HTR-8/SVneo (cell line): ENCODE results near the gene ANAPC16.
A peak's percentile ranks its signal among the peaks of the same experiment; 100 is the strongest.
"Not testable (repeated sequence)": the region's sequence is repeated elsewhere in the genome, so short reads cannot be mapped to it uniquely, and the experiment has no call there.

Experiments
- DNase-seq: peaks from one replicate; pipeline ENCODE4 v3.0.0; 2011; ENCODE audit warnings: low spot score, mixed read lengths; ENCODE audit not compliant: insufficient read length
- FAIRE-seq: peaks from 2 replicates; lab custom pipeline; 2011; peaks lifted over from hg19 to GRCh38; lab: Jason Lieb, UNC

The ANAPC16 gene

DNA sequence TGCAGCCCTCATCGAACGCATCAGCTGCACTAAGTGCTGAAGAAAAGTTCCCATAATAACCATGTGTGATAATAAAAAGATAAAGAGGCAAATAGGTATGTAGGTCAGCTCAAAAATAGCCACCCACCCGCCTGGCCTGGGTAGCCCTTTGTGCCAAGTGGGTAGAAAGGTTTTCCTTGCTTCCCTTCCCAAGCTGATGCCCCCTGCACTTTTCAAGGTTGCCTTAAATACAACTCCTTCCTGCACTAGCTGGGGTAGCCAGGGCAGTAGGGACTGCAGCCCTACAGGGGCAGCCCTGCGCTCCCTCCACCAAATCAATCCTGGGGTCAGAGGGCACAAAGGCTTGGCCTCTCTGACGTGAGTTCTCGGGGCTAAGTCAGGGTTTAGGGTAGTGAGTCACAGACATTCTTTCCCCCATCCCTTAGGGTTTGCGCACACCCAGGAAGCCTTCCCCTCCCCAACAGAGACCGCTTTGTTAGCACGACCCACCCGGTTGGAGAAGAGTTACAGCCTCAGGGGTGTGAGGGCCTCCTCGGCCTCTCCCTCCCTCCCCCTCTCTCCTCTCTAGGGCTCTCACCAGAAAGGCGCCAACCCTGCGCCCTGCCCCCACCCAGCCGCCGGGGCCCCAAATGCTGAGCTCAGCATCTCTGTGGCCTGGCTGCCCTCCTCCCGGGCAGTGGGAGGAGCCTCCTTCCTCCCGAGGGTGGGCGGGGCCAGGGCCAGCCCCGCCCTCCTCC lies 44.6 kb downstream of the ANAPC16 start:
- FAIRE-seq = peak; percentile 91
- DNase-seq = no peak

GRCh38 chr10:72260976-72261783 lies 45.4 kb downstream of the ANAPC16 start:
- FAIRE-seq (no peak), DNase-seq (peak; percentile 88)

DNA sequence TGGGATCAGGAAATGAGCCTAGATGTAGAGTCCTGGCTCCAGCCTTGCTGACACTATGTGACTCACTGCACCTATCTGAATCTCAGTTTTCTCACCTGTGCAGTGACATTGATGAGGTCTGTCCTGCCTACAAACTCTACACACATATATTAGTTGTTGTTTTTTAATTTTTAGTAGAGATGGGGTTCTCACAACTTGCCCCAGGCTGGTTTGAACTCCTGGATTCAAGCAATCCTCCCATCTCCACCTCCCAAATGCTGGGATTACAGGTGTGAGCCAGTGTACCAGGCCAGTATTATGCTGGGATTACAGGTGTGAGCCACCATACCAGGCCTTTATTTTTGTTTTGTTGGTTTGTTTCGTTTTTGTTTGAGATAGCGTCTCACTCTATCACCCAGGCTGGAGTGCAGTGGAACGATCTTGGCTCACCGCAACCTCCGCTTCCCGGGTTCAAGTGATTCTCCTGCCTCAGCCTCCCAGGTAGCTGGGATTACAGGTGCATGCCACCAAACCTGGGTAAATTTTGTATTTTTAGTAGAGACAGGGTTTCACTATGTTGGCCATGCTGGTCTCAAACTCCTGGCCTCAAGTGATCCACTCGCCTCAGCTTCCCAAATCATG lies 46.1 kb downstream of the ANAPC16 start:
- DNase-seq (no peak), FAIRE-seq (no peak)

GRCh38 chr10:72263613-72264241 lies 47.9 kb downstream of the ANAPC16 start:
- FAIRE-seq (no peak), DNase-seq (no peak)

DNA sequence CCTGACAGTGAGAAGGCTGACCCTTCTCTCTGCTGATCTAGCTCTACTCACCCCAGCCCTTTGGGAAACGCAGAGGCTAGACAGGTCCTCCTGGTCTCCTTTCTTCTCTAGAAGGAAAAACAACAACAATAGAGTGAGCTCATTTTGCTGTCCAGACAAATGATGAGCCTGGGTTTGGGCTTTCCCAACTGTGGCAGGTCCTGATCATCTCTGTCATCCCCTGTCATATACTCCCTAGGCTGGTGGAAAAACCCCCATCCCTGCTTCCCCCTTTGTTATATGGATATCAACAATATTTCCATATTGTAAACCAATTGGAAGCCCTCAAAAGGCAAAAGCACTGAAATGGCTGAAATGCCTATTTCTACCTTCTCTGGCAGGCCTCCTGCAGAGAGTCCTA lies 48.7 kb downstream of the ANAPC16 start:
- no peak for FAIRE-seq
- DNase-seq = no peak

- DNase-seq (no peak), FAIRE-seq (no peak)
Measured at GRCh38 chr10:72265508-72265907, 49.7 kb downstream of the ANAPC16 start.

- FAIRE-seq = no peak
- DNase-seq = no peak
Measured at GRCh38 chr10:72265990-72266865, 50.4 kb downstream of the ANAPC16 start.

- DNase-seq (no peak), FAIRE-seq (no peak)
Measured at GRCh38 chr10:72267381-72267780, 51.6 kb downstream of the ANAPC16 start.

- no peak for DNase-seq
- FAIRE-seq = no peak
Measured at GRCh38 chr10:72267819-72268399, 52.1 kb downstream of the ANAPC16 start.

GRCh38 chr10:72268475-72269200 lies 52.8 kb downstream of the ANAPC16 start:
- not testable (repeated sequence) for FAIRE-seq, DNase-seq

- no peak for FAIRE-seq
- DNase-seq = no peak
Measured at GRCh38 chr10:72270607-72271281, 54.9 kb downstream of the ANAPC16 start.

DNA sequence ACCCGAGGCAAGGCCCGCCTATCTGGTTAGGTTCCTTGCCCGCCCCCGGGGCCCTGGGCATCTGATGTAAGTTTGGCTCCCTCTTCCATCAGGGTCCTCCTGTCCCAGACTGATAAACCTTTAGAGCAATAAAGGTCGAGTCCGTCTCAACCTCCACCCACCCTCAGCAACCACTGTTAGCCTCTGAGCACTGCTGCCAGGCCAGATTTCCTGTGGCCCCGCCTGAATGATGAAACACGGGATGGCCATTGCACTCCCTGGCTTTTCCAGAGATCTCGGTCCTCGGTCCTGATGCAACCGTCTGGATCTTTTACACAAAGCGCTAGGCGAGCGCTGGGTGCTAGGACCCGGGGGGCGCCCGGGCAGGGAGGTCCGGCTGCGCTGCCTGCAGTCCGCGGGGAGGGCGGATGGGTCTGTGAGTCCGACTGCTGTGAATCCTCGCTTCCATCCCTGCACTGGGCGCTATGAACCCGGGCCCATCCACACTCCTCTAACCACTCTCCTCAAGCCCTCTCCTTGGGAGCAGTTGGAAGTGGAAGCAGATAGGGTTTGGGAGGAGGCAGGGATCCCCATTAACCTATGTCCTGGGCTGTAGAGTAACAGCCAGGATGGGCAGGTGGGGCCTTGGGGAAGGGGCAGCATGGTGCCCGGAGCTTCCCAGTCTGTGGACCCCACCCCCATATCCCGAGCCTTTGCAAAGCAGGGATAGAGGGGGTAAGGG lies 57.0 kb downstream of the ANAPC16 start:
- FAIRE-seq (no peak), DNase-seq (peak; percentile 80)

DNA sequence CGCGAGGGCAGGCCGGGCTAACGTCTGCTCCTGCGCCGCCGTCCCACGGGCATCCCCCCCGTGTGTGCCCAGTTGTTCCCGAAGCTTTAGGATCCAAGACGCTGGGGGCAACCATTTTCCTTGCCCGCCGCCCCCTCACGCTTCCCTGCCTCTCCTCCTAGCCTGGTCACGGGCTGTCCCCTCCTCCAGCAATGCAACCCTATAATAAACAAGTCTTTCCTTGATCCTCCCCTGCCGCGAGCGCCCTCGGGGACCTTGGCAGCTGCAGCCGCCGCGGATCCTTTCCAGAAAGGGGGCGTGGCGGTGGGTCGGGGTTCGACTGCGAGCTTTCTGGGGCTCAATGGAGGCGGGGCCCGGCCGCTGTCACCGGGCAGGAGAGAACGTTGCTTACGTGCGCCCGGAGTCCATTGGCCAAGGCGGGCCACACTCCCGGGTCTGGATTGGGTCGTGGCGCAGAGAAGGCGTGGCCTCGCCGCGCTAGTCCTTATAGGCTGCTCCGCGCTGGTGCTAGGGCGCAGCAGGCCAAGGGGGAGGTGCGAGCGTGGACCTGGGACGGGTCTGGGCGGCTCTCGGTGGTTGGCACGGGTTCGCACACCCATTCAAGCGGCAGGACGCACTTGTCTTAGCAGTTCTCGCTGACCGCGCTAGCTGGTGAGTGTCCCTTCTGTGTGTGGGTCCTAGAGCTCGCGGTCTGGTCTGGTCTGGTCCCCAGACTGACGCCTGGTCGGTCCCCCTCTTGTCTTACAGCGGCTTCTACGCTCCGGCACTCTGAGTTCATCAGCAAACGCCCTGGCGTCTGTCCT lies 57.8 kb downstream of the ANAPC16 start, which contains the start of gene DDIT4:
Gene DDIT4 (plus strand): TSS at position 515 of the 803 bp plus-strand sequence. CDS start 293 bp downstream, outside the sequence.
- peak; percentile 99 for DNase-seq
- FAIRE-seq = peak; percentile 93

GRCh38 chr10:72274213-72274729 lies 58.5 kb downstream of the ANAPC16 start:
- FAIRE-seq = no peak
- DNase-seq = no peak

DNA sequence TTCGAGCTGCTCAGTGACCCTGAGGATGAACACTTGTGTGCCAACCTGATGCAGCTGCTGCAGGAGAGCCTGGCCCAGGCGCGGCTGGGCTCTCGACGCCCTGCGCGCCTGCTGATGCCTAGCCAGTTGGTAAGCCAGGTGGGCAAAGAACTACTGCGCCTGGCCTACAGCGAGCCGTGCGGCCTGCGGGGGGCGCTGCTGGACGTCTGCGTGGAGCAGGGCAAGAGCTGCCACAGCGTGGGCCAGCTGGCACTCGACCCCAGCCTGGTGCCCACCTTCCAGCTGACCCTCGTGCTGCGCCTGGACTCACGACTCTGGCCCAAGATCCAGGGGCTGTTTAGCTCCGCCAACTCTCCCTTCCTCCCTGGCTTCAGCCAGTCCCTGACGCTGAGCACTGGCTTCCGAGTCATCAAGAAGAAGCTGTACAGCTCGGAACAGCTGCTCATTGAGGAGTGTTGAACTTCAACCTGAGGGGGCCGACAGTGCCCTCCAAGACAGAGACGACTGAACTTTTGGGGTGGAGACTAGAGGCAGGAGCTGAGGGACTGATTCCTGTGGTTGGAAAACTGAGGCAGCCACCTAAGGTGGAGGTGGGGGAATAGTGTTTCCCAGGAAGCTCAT lies 59.0 kb downstream of the ANAPC16 start:
- FAIRE-seq (no peak), DNase-seq (no peak)
